ENCODE data around the gene STAT4. TPM values are rescaled to one million over a fixed set of nuclear protein-coding genes. Genes with fewer than 3 reads are reported as not detected.

Gene STAT4
- total RNA-seq, 1 experiment from 2014 or later: not detected

- no peak for DNase-seq (ENCODE audit: low read depth, low spot score)
- in situ Hi-C loops (cut with HindIII; ENCODE audit: low pct_unique_long_range_greater_than_20kb, low sequenced_read_pairs): no loop called here
These were observed 33.5 kb downstream of the STAT4 start for GRCh38 chr2:191117341-191117740.

- in situ Hi-C loops (cut with HindIII; ENCODE audit: low pct_unique_long_range_greater_than_20kb, low sequenced_read_pairs): no loop called here
- DNase-seq (ENCODE audit: low read depth, low spot score): no peak
These were observed 35.0 kb downstream of the STAT4 start for GRCh38 chr2:191115804-191116203.

DNA sequence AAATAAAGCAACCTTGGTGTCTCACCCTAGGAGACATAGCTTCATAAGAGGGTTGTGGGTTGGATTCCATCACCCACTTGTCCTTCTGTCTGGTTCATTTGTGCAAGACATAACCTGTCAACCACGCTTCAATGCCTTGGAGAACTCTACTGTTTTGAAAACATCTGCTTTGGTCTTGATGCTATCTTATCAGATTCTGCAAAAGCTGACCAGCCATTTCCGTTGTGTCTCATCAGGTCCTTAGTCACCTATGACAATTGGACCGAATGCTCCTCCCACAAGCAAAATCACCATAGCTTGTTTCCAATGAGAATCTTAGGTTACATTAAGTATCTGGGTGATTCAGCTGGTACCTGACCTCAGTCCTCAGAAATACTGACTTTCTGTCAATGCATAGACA, 35.4 kb downstream of the STAT4 start:
- DNase-seq (ENCODE audit: low read depth, low spot score): no peak
- in situ Hi-C loops (cut with HindIII; ENCODE audit: low pct_unique_long_range_greater_than_20kb, low sequenced_read_pairs): no loop called here

- DNase-seq (ENCODE audit: low read depth, low spot score): no peak
- in situ Hi-C loops (cut with HindIII; ENCODE audit: low pct_unique_long_range_greater_than_20kb, low sequenced_read_pairs): no loop called here
These were observed 36.3 kb downstream of the STAT4 start for GRCh38 chr2:191114403-191114886.

GRCh38 chr2:191113761-191114160, 37.0 kb downstream of the STAT4 start:
- no peak for DNase-seq (ENCODE audit: low read depth, low spot score)
- in situ Hi-C loops (cut with HindIII; ENCODE audit: low pct_unique_long_range_greater_than_20kb, low sequenced_read_pairs): no loop called here

GRCh38 chr2:191112448-191112901, 38.3 kb downstream of the STAT4 start:
- no peak for DNase-seq (ENCODE audit: low read depth, low spot score)
- in situ Hi-C loops (cut with HindIII; ENCODE audit: low pct_unique_long_range_greater_than_20kb, low sequenced_read_pairs): no loop called here

- in situ Hi-C loops (cut with HindIII; ENCODE audit: low pct_unique_long_range_greater_than_20kb, low sequenced_read_pairs): no loop called here
- no peak for DNase-seq (ENCODE audit: low read depth, low spot score)
These were observed 40.9 kb downstream of the STAT4 start for GRCh38 chr2:191109888-191110287.

DNA sequence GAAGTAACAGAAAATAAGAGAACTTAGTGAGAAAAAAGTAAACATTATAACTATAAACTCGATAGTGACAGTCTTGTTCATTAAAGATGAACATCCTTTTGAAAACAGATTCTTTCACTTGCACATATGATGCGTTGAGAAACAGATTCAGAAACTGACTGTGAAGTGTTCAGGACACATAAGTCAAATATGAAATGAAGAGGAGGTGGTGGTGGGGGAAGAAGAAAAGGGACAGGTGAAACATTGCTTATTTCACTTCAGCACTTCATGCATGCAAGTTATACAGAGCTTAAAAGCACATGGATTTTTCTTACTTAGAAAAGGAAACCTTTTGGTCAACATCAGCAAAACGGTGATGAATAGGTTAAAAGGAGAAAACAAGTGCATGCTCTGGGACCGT, 42.5 kb downstream of the STAT4 start:
- no peak for DNase-seq (ENCODE audit: low read depth, low spot score)
- in situ Hi-C loops (cut with HindIII; ENCODE audit: low pct_unique_long_range_greater_than_20kb, low sequenced_read_pairs): no loop called here

DNA sequence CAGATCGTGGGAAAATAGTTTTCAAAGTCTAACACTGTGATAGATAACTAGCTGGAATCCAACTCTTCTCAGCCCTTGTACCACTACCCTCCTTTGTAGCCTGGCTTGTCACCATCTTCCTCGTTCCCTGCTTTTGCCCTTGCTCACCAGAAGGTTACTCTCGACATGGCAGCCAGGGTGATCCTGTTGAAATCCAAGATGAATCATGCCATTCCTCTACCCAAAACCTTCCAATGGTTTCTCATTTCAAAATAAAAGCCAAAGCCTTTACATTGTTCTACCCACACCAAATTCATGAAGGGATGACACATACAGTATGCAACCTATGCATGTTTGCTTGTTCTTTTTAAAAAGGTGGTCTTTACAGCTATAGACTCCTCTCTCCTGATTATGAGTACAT, 45.7 kb downstream of the STAT4 start:
- no peak for DNase-seq (ENCODE audit: low read depth, low spot score)
- in situ Hi-C loops (cut with HindIII; ENCODE audit: low pct_unique_long_range_greater_than_20kb, low sequenced_read_pairs): no loop called here

DNA sequence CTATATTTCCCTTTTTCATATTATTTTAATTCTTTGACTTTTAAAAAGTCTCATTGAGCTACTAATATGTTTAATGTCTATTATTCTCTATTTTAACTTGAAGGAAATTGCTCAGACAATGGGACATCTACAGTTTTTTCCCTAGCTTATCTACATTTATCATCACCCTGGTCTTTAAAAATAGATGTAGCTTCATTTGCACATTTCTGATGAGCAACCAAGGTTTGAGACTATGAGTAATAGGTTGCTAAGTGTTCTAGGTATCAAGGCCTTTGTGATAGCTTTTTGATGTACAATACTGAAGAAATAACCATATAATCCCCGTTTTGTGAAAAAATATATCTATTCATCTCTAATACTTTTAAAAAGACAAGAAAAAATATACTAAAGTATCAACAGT, 47.0 kb downstream of the STAT4 start:
- in situ Hi-C loops (cut with HindIII; ENCODE audit: low pct_unique_long_range_greater_than_20kb, low sequenced_read_pairs): no loop called here
- no peak for DNase-seq (ENCODE audit: low read depth, low spot score)

DNA sequence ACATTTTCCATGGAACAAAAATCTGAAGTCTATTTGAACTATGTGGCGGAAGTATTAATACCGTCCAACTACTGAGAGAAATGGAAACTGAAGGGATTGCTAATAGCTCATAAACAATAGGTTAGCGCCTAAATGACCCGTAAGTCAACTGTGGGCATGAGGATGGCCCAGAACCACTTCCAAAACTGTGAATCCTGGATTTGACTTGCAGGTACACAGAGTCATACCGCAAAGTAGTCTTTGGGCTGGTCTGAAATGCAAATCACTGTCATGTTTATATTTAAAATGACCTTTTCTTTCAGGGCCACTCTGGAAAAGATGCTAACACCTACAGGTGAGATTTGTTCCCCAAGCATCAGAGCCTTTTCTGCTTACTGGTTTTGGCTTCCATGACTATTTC, 50.6 kb downstream of the STAT4 start:
- no peak for DNase-seq (ENCODE audit: low read depth, low spot score)
- in situ Hi-C loops (cut with HindIII; ENCODE audit: low pct_unique_long_range_greater_than_20kb, low sequenced_read_pairs): no loop called here

GRCh38 chr2:191087311-191087710, 63.5 kb downstream of the STAT4 start:
- in situ Hi-C loops (cut with HindIII; ENCODE audit: low pct_unique_long_range_greater_than_20kb, low sequenced_read_pairs): no loop called here
- no peak for DNase-seq (ENCODE audit: low read depth, low spot score)

GRCh38 chr2:191086706-191087105, 64.1 kb downstream of the STAT4 start:
- no peak for DNase-seq (ENCODE audit: low read depth, low spot score)
- in situ Hi-C loops (cut with HindIII; ENCODE audit: low pct_unique_long_range_greater_than_20kb, low sequenced_read_pairs): no loop called here

DNA sequence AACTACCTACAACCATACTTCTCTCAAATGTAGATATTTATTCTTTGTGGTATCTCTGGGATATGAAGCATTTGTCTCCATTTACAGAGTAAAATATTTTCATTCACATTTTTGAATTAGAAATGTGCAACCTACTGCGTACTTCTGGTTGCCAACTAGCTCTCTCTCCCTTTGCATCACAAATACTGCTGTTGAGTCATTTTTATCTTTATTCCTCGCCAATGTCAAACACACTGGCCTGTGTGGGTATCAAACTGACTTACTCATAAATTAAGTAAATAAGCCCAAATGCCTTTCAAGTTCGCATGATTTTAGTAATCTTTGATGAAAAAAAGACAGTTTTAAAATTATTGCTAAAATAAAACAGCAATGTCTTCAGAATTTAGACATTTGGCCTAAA, 67.3 kb downstream of the STAT4 start:
- in situ Hi-C loops (cut with HindIII; ENCODE audit: low pct_unique_long_range_greater_than_20kb, low sequenced_read_pairs): no loop called here
- no peak for DNase-seq (ENCODE audit: low read depth, low spot score)

- in situ Hi-C loops (cut with HindIII; ENCODE audit: low pct_unique_long_range_greater_than_20kb, low sequenced_read_pairs): no loop called here
- no peak for DNase-seq (ENCODE audit: low read depth, low spot score)
These were observed 68.5 kb downstream of the STAT4 start for GRCh38 chr2:191082321-191082720.

GRCh38 chr2:191081411-191082155, 69.2 kb downstream of the STAT4 start:
- in situ Hi-C loops (cut with HindIII; ENCODE audit: low pct_unique_long_range_greater_than_20kb, low sequenced_read_pairs): no loop called here
- DNase-seq (ENCODE audit: low read depth, low spot score): no peak

- in situ Hi-C loops (cut with HindIII; ENCODE audit: low pct_unique_long_range_greater_than_20kb, low sequenced_read_pairs): no loop called here
- no peak for DNase-seq (ENCODE audit: low read depth, low spot score)
These were observed 72.5 kb downstream of the STAT4 start for GRCh38 chr2:191078165-191078867.

DNA sequence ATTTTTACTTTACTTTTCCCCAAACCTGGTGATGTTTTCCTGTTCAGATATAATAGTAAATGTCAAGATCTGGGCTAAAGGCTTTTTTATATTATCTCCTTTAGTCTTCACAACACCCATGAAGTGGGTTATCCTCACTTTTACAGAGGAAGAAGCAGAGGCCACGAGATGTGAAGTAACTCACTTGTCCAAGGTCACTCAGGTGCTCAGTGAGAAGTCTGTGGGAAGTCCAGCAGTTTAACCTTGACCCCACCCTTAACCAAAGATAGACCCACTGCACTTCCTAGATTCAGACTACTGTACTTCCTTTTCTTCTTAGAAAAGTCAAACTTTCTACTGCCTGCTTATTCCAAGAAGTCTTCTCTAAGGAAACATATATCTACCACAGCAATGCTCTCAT, 80.5 kb downstream of the STAT4 start:
- in situ Hi-C loops (cut with HindIII; ENCODE audit: low pct_unique_long_range_greater_than_20kb, low sequenced_read_pairs): no loop called here
- no peak for DNase-seq (ENCODE audit: low read depth, low spot score)

GRCh38 chr2:191069606-191070005, 81.2 kb downstream of the STAT4 start:
- in situ Hi-C loops (cut with HindIII; ENCODE audit: low pct_unique_long_range_greater_than_20kb, low sequenced_read_pairs): no loop called here
- no peak for DNase-seq (ENCODE audit: low read depth, low spot score)
